Retinal pigment epithelial cell (primary cell): ENCODE results near the gene CSNK1G1.

Experiments
- DNase-seq: peaks from one replicate; pipeline ENCODE4 v3.0.0-alpha.2; 2010; ENCODE audit warnings: low read depth
- H3K4me3 ChIP-seq: 2 replicates; pipeline ENCODE4 v1.5.1; 2011; ENCODE audit warnings: mild to moderate bottlenecking, low read length, control low read depth, moderate library complexity
- CTCF ChIP-seq: conservative IDR thresholded peaks from 2 replicates; pipeline ENCODE4 v1.5.1; 2011; ENCODE audit warnings: low read depth, low read length, control low read depth, inconsistent platforms

CSNK1G1 gene

GRCh38 chr15:64251658-64252057 lies 104.3 kb downstream of the CSNK1G1 start:
- no peak for TF ChIP-seq CTCF
- H3K4me3 ChIP-seq = no peak overlapping the region

GRCh38 chr15:64251121-64251520 lies 104.9 kb downstream of the CSNK1G1 start:
- TF ChIP-seq CTCF = no peak
- DNase-seq = no peak
- H3K4me3 ChIP-seq = no peak overlapping the region

More at GRCh38 chr15:64251658-64252057, 104.3 kb downstream of the CSNK1G1 start:
- no peak for DNase-seq

GRCh38 chr15:64249883-64250575 lies 105.9 kb downstream of the CSNK1G1 start:
- no peak for TF ChIP-seq CTCF
- peak; percentile 49 for DNase-seq

GRCh38 chr15:64249406-64249805 lies 106.6 kb downstream of the CSNK1G1 start:
- DNase-seq = no peak
- no peak for TF ChIP-seq CTCF
- H3K4me3 ChIP-seq = no peak overlapping the region

More at GRCh38 chr15:64249883-64250575, 105.9 kb downstream of the CSNK1G1 start:
- no peak overlapping the region for H3K4me3 ChIP-seq

- DNase-seq = peak; percentile 95
Observed at GRCh38 chr15:64247906-64248541, 107.9 kb downstream of the CSNK1G1 start.

GRCh38 chr15:64247535-64247905 lies 108.5 kb downstream of the CSNK1G1 start:
- DNase-seq = no peak
- H3K4me3 ChIP-seq = no peak overlapping the region
- TF ChIP-seq CTCF = no peak

More at GRCh38 chr15:64247906-64248541, 107.9 kb downstream of the CSNK1G1 start:
- no peak for TF ChIP-seq CTCF
- no peak overlapping the region for H3K4me3 ChIP-seq
